GM19328 (cell line): ENCODE results near the gene HJV.

Source experiments
- ATAC-seq: cut with Tn5 transposase; IDR thresholded peaks from one replicate; pipeline ENCODE4 v1.9.1; 2021; ENCODE audit warnings: mild to moderate bottlenecking, moderate library complexity; ENCODE audit not compliant: unreplicated experiment

Gene HJV

GRCh38 chr1:145994391-145995120 lies 27.0 kb downstream of the HJV start:
- no peak for ATAC-seq

DNA sequence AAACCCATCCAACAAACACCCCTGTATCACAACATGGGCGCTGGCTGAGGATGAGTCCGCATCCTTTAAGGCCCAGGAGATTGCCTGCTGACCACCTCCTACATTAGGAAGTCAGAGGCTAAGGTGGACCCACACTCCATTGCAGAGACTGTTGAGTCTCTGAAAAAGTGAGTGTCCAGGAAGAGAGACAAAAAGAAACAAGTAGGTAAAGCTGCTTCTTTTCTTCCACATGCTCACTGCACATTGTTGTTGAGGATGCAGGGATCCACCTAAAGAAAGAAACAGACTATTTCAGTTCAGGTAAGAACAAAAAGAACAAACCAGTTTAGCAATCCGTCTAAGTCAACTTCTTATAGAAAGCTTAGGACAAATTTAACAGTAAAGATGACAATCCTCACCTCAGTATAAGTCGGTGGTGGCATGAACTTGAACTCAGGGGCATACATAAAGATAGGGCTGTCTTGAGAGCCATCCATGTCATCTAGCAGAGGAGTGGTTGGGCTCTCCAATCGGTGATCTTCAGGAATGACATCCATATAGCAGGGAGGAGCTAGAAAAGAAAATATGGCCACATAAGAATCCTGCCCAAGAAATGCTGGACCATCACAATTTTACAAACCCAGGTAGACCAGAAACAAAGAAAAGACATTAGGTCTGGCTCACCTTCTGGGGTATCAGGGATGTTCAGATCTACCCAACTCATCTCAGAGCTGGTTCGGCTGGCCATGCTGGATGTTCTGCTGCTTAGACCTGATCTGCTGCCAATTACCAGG lies 27.7 kb downstream of the HJV start:
- ATAC-seq: no peak

- no peak for ATAC-seq
Observed at GRCh38 chr1:145992958-145993617, 28.4 kb downstream of the HJV start.

DNA sequence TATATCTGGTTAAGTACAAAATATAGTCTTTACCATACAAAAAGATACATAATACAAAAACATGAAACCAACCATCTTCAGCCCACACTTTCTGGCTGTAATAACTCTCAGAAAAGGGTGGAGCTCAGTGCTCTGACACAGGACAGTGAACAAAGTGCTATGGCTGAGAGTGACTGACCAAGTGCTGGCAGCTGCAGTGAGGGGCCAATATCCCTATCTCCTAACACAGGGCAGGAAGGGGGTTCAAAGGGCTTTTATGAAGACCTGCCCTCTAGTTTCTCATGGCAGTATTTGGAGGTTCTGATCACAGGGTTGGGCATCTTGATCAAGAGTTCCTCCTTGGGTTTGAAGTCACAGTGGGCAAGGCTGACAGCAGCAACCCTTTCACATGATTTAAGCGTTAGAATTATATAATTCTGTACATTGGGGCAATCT lies 29.0 kb downstream of the HJV start:
- ATAC-seq: no peak

DNA sequence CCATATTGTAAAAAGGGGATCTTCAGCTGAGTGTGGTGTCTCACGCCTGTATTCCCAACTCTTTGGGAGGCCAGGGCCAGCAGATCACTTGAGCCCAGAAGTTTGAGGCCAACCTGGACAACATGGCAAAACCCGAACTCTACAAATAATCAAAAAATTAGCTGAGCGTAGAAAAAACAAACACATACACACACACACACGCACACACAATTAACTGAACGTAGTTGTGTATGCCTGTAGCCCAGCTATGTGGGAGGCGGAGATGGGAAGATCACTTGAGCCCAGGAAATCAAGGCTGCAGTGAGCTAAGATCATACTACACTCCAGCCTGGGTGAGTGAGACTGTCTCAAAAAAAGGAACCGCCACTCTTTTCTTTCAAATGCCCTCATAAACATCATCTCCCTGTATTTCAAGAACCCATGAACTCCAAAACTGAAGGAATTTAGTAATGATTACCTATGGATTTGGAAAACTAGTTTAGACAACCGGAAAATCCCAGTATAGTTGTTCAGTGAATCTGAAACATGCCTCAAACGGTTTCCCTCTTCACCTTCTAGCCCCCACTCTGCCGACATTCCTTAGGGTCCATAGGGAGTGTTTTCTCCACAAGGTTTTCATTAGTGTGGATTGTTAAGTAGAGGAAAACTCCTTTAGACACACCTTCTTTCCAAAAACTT lies 29.7 kb downstream of the HJV start:
- no peak for ATAC-seq

GRCh38 chr1:145990249-145990855 lies 31.2 kb downstream of the HJV start:
- no peak for ATAC-seq

- ATAC-seq: no peak
Observed at GRCh38 chr1:145988773-145989172, 32.8 kb downstream of the HJV start.

DNA sequence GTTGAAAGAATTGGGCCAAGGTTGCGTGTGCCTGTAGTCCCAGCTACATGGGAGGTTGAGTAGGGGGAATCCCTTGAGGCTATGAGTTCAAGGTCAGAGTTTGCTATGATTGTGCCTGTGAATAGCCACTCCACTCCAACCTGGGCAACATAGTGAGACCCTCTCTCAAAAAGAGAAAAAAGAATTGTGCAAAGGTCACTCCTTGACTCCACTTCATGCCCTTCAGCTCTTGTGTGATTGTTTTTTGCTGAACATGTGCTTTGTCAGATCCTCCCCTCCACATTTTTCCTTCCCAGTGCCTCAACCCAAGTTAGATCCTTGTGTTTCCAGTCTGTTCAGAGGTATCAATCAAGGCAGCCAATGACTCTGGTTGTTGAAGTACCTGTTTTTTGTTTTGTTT lies 33.6 kb downstream of the HJV start:
- no peak for ATAC-seq

DNA sequence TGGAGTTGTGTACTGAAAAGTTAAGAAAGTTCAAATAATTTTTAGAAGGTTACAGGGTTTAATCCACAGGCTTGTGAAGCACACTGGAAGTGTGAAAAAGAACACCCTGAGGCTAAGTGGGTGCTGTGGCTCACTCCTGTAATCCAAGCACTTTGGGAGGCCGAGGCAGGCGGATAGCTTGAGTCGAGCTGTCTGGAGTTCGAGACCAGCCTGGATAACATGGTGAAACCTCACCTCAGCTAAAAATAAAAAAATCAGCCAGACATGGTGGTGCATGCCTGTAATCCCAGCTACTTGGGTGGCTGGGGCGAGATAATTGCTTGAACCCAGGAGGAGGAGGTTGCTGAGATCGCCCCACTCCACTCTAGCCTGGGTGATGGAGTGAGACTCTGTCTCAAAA lies 35.0 kb downstream of the HJV start:
- no peak for ATAC-seq

- ATAC-seq: no peak
Observed at GRCh38 chr1:145985502-145986439, 35.8 kb downstream of the HJV start.

DNA sequence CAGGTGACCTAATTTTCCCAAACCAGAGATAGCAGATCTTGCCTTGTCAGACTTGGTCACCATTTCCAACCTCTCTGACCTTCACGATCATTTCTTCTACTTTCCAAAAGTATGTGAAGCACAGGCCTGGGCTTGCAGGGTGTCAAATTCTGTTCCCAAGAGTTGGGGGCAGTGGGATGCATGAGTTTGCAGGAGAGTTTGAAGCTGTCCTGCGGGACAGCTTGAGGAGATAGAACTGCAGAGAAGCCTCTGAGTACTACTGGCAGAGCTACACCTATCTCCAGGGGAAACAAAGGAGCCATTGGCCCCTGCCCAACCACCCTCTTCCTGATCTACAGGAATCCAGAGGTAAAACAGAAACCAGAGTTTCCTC lies 36.4 kb downstream of the HJV start:
- ATAC-seq: no peak

DNA sequence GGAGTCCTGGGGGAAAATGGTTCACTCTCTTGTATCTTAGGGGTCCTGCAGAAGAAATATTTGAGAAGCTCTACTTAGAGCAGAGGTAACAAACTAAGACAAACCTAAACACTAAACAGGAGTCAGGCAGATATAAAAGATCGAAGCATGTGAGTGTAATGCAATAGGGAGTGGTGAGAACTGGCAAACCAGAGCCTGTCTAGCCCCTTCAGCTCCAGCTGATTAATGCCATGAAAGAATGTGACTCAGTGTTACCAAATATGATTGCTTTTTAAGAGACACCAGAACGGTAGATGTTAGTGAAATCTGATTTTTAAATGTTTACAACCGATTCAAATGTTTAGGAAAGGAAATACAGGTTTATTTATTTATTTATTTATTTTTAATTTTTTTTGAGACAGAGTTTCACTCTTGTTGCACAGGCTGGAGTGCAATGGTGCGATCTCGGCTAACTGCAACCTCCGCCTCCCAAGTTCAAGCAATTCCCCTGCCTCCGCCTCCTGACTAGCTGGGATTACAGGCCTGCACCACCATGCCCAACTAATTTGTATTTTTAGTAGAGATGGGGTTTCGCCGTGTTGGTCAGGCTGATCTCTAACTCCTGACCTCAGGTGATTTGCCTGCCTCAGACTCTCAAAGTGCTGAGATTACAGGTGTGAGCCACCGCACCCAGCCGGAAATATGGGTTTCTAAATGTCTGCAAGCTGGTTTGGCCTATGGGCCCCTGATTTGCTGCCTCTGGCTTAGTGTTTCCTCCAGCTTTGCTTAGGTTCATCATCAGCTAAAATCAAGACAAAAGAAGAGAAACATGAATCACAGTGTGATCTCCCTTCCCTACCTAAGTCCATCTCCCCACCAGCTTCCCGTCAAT lies 37.3 kb downstream of the HJV start:
- no peak for ATAC-seq

GRCh38 chr1:145983206-145983675 lies 38.3 kb downstream of the HJV start:
- no peak for ATAC-seq

- no peak for ATAC-seq
Observed at GRCh38 chr1:145982010-145982723, 39.4 kb downstream of the HJV start.

DNA sequence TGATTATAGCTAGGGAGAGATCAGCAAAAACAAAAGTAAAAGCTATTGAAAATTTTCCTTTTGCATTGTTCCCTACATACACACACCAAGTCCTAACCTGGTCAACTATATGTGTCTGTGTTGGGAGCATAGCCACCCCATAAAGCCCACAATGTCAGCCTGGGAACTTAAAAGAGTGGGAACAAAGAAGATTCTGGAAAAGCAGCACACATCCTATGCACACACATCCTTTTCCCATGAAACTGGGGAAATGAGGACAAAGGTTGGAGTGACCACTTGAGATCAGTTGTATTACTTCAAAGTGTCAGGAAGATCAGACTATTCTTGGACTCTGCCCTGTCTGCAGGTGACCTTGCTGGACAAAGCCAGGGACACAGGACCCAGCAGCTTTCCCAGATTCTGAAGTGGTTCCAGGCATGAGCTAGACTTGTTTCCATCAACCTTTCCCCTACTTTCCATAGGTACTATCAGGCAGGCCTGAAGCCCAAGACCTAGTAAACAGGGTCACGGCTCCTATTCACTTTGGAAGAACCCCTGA lies 41.0 kb downstream of the HJV start:
- no peak for ATAC-seq

DNA sequence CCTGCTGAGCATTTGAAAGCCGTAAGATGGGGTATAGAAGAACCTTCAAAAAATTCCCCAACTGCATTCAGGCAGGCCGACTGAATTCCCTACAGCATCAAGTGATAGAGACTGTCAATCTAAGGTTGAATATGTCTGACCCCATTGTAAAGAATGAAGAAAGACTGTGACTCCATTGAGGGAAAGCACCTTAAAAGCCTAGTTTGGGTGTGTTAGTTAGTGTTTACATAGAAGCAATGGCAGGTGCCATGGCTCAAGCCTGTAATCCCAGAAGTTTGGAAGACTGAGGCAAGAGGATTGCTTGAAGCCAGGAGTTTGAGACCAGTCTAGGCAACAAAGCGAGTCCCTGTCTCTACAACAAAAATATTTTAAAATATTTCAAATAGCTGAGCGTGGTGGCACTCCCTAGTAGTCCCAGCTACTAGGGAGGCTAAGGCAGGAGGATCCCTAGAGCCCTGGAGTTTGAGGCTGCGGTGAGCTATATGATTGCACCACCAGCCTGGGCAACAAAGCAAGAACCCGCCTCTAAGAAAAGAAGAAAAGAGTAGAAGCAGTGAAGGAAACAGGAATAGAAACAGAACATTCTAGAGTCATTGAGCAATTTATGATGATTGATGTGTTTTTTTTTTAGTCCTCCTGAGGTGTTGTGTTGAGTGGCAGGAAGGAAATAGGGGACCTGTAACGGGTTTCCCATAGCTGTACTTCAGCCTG lies 41.6 kb downstream of the HJV start:
- no peak for ATAC-seq
